Measurements from ENCODE around the gene TSPAN5. TPM values are rescaled to one million over a fixed set of nuclear protein-coding genes. Genes with fewer than 3 reads are reported as not detected.

TSPAN5 gene
- total and polyA plus RNA-seq, 11 donors = 1.0 to 10.2 (median 5.6) TPM

DNA sequence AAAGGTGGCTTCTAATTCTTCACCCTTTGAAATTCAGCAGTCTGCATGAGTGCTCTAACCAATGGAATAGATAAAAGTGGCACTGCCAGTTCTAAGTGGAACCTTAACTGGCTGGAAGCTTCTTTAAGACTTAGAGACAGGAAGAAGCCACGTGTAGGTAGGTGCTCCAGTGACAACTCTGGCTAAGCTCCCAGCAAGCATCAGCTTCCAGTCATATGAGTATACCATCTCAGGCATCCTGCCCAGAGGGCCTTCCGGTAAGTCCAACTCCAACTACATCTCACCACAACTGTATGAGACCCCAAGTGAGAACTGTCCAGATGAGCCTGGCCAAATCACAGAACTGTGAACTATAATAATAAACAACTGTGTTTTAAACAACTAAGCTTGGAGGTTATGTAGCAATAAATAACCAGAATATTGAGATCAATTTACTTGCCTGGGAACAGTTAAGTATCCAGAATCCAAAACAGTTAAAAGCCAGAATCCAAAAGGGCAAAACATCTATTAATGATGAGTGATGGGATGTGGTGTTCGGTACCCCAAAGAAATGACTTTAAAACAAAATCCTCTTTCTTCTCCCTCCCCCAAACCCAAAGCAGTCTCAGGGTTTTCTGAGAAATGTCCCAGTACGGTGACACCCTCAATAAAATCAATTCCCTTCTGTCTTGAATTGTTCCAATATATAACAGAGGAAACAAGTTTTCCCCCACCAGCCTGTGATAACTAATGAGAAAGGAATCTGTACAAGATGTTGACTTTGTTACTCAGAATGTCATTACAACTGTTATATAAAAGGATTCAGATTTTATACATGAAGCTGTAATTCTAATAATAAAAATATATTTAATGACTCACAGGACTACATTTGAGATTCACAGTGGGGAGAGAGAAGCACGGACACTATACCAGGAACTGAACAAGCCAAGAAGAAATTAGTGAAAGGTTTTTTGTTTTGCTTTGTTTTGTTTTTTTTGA, 4.2 kb downstream of the TSPAN5 start:
- intact Hi-C loops (cut with DNase I) = loop anchor here in 1 of 10 donors (10.0 kb wide), 2 partner anchors 189 to 341 kb away; partner anchors contain the start of gene METAP1
- Histone ChIP-seq H3K4me1 (peaks cover 0 to 27% (median 10%) of the 10 kb centered on the region in 12 donors), H3K27ac (peak overlapping the region in 2 of 12 donors; percentile 6 to 8)

DNA sequence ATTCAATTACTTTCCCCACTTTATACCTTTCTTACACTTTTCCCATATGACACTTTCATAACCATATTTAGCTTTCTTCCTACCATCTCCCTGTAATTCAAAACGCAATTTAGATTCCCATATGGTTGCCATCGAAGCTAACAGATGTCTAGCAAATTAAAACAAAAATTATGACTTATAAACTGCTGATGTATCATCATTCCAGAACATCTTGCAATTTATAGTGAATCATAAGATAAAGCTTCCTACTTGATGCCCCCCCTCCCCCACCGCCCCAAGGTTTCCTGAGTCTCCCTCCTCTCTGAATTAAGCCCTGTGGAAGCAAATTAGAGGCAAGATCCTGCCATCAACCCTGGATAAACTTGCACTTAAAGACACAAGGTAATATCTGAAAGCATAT, 5.4 kb downstream of the TSPAN5 start:
- H3K4me3 ChIP-seq = no peak overlapping the region
- no peak for DNase-seq
- peaks cover 0 to 33% (median 10%) of the 10 kb centered on the region in 12 donors for H3K4me1 ChIP-seq
- 93 to 95% (median 94%) methylated on average over 3 of the region's 3 CpGs for WGBS, 4 donors
- no peaks in the 10 kb centered on the region for H3K9me3 ChIP-seq
- intact Hi-C loops (cut with DNase I) = loop anchor here in 1 of 10 donors (10.0 kb wide), 2 partner anchors 188 to 342 kb away; partner anchors contain the start of gene METAP1
- no peak for ATAC-seq
- H3K36me3 ChIP-seq = no peaks in the 10 kb centered on the region
- no peak overlapping the region for H3K27ac ChIP-seq
- H3K27me3 ChIP-seq = peaks cover 0 to 9% (median 0%) of the 10 kb centered on the region in 9 donors
- TF ChIP-seq, protein P1, sequence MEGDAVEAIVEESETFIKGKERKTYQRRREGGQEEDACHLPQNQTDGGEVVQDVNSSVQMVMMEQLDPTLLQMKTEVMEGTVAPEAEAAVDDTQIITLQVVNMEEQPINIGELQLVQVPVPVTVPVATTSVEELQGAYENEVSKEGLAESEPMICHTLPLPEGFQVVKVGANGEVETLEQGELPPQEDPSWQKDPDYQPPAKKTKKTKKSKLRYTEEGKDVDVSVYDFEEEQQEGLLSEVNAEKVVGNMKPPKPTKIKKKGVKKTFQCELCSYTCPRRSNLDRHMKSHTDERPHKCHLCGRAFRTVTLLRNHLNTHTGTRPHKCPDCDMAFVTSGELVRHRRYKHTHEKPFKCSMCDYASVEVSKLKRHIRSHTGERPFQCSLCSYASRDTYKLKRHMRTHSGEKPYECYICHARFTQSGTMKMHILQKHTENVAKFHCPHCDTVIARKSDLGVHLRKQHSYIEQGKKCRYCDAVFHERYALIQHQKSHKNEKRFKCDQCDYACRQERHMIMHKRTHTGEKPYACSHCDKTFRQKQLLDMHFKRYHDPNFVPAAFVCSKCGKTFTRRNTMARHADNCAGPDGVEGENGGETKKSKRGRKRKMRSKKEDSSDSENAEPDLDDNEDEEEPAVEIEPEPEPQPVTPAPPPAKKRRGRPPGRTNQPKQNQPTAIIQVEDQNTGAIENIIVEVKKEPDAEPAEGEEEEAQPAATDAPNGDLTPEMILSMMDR (IDR thresholded peaks at IDR 0.05) = no peak
- no peak for TF ChIP-seq POLR2A (IDR thresholded peaks at IDR 0.05)

More for the DNA sequence above, 4.2 kb downstream of the TSPAN5 start:
- TF ChIP-seq, protein P1 (IDR thresholded peaks at IDR 0.05) = no peak
- no peak for TF ChIP-seq POLR2A (IDR thresholded peaks at IDR 0.05)
- ATAC-seq (no peak), DNase-seq (no peak)
- H3K27me3 ChIP-seq = peaks cover 0 to 14% (median 0%) of the 10 kb centered on the region in 9 donors
- WGBS, 4 donors = 66 to 75% (median 74%) methylated on average over 5 of the region's 5 CpGs
- H3K4me3 ChIP-seq = no peak overlapping the region
- no peaks in the 10 kb centered on the region for H3K9me3 ChIP-seq
- H3K36me3 ChIP-seq = no peaks in the 10 kb centered on the region

DNA sequence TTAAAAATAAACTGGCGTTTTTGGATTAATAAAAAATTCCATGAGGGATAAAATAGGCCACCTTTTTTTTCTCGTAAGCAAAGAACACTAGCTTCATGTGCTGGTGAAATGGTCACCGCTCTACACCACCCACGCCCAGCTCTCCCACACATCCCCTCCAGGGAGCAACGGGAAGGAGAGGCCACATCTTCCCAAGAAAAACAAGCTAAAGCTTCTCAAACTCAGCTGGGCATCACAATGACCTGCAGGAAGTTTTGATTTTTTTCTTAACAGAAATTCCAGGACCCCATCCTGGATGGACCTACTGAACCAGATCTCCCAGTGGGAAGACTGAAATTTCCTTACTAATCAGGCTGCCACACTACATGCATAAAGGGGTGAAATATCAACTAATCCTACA, 9.8 kb downstream of the TSPAN5 start:
- intact Hi-C loops (cut with DNase I) = no loop called here
- Histone ChIP-seq H3K27me3 (no peaks in the 10 kb centered on the region), H3K4me1 (peaks cover 0 to 23% (median 0%) of the 10 kb centered on the region in 12 donors), H3K36me3 (no peaks in the 10 kb centered on the region), H3K4me3 (no peak overlapping the region), H3K9me3 (no peaks in the 10 kb centered on the region), H3K27ac (no peak overlapping the region)
- ATAC-seq (peak in 3 of 4 donors; percentile 27 to 72 (median 69)), DNase-seq (peak in 3 of 5 donors; percentile 24 to 41 (median 27))
- TF ChIP-seq, protein P1 (IDR thresholded peaks at IDR 0.05) = no peak
- TF ChIP-seq POLR2A (IDR thresholded peaks at IDR 0.05) = no peak
- 41 to 59% (median 49%) methylated on average over 5 of the region's 5 CpGs for WGBS, 4 donors

DNA sequence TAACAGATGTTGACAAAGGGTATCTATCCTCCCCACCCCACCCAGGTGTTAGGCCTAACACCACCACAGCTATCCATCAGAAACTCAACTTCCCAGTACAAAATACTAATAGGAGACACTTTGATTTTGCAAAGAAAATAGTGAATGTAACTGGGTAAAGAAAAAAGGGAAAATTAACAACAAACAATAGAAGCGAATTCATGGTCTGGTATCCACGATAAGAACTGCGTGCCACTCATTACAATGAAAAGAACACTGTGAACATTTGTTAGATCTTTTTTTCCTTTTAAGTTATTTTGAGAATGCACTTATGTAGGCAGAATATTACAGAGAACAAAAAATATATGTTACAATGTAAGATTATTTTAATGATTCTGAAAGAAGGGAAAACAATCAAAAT, 12.0 kb downstream of the TSPAN5 start:
- ATAC-seq = no peak
- DNase-seq = no peak
- intact Hi-C loops (cut with DNase I) = no loop called here
- Histone ChIP-seq H3K36me3 (no peaks in the 10 kb centered on the region), H3K9me3 (no peaks in the 10 kb centered on the region), H3K27ac (no peak overlapping the region), H3K27me3 (no peaks in the 10 kb centered on the region), H3K4me1 (peaks cover 0 to 22% (median 0%) of the 10 kb centered on the region in 12 donors), H3K4me3 (no peak overlapping the region)
- TF ChIP-seq, protein P1 (IDR thresholded peaks at IDR 0.05) = no peak
- no peak for TF ChIP-seq POLR2A (IDR thresholded peaks at IDR 0.05)
- WGBS, 4 donors = 96 to 98% (median 98%) methylated on average over 3 of the region's 3 CpGs

Measured in heart left ventricle (tissue), 16 donors.